HG03457 (cell line): ENCODE measurements around the gene CNTN5.
"Not testable (repeated sequence)": the region's sequence is repeated elsewhere in the genome, so short reads cannot be mapped to it uniquely, and the experiment has no call there.

Experiments used
- ATAC-seq: cut with Tn5 transposase; IDR thresholded peaks from one replicate; pipeline ENCODE4 v1.9.1; 2021; ENCODE audit warnings: moderate number of reproducible peaks; ENCODE audit not compliant: unreplicated experiment

CNTN5 gene

GRCh38 chr11:99020352-99021225 lies at the start of gene CNTN5:
Gene CNTN5, plus strand, starts transcription at chr11:99020949.
- no peak for ATAC-seq

- ATAC-seq: no peak
These were observed 41.5 kb upstream of the CNTN5 start for GRCh38 chr11:98979205-98979604.

- no peak for ATAC-seq
These were observed 4.9 kb upstream of the CNTN5 start for GRCh38 chr11:99015634-99016454.

- no peak for ATAC-seq
These were observed 1.1 kb upstream of the CNTN5 start for GRCh38 chr11:99019696-99020095.

GRCh38 chr11:99037057-99037456 lies 16.3 kb downstream of the CNTN5 start:
- ATAC-seq: no peak

- ATAC-seq: no peak
These were observed 42.6 kb downstream of the CNTN5 start for GRCh38 chr11:99063331-99063730.

- no peak for ATAC-seq
These were observed 44.4 kb downstream of the CNTN5 start for GRCh38 chr11:99065121-99065520.

- no peak for ATAC-seq
These were observed 46.0 kb downstream of the CNTN5 start for GRCh38 chr11:99066618-99067317.

- ATAC-seq: no peak
These were observed 48.1 kb downstream of the CNTN5 start for GRCh38 chr11:99068832-99069231.

GRCh38 chr11:99069856-99070444 lies 49.2 kb downstream of the CNTN5 start:
- peak; percentile 92 for ATAC-seq

GRCh38 chr11:99079576-99079975 lies 58.8 kb downstream of the CNTN5 start:
- no peak for ATAC-seq

- no peak for ATAC-seq
These were observed 59.4 kb downstream of the CNTN5 start for GRCh38 chr11:99080154-99080553.

- no peak for ATAC-seq
These were observed 77.5 kb downstream of the CNTN5 start for GRCh38 chr11:99098258-99098657.

- peak; percentile 87 for ATAC-seq
These were observed 78.0 kb downstream of the CNTN5 start for GRCh38 chr11:99098751-99099150.

- no peak for ATAC-seq
These were observed 96.9 kb downstream of the CNTN5 start for GRCh38 chr11:99117603-99118002.

- not testable (repeated sequence) for ATAC-seq
These were observed 113.1 kb downstream of the CNTN5 start for GRCh38 chr11:99133862-99134261.

- ATAC-seq: no peak
These were observed 114.8 kb downstream of the CNTN5 start for GRCh38 chr11:99135508-99135907.

- no peak for ATAC-seq
These were observed 121.5 kb downstream of the CNTN5 start for GRCh38 chr11:99142237-99142636.

GRCh38 chr11:99148352-99148751 lies 127.6 kb downstream of the CNTN5 start:
- no peak for ATAC-seq

GRCh38 chr11:99154277-99154676 lies 133.5 kb downstream of the CNTN5 start:
- ATAC-seq: no peak

GRCh38 chr11:99160447-99160846 lies 139.7 kb downstream of the CNTN5 start:
- ATAC-seq: no peak
